ENCODE results near the gene NTM.

- TF ChIP-seq, protein P1, sequence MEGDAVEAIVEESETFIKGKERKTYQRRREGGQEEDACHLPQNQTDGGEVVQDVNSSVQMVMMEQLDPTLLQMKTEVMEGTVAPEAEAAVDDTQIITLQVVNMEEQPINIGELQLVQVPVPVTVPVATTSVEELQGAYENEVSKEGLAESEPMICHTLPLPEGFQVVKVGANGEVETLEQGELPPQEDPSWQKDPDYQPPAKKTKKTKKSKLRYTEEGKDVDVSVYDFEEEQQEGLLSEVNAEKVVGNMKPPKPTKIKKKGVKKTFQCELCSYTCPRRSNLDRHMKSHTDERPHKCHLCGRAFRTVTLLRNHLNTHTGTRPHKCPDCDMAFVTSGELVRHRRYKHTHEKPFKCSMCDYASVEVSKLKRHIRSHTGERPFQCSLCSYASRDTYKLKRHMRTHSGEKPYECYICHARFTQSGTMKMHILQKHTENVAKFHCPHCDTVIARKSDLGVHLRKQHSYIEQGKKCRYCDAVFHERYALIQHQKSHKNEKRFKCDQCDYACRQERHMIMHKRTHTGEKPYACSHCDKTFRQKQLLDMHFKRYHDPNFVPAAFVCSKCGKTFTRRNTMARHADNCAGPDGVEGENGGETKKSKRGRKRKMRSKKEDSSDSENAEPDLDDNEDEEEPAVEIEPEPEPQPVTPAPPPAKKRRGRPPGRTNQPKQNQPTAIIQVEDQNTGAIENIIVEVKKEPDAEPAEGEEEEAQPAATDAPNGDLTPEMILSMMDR (IDR thresholded peaks at IDR 0.05) = no peak
- TF ChIP-seq ZFX (IDR thresholded peaks at IDR 0.05; ENCODE audit: borderline replicate concordance) = no peak
Observed at GRCh38 chr11:132125988-132126871, 755.8 kb downstream of the NTM start.
